Left hindlimb (tissue), 1 donor: ENCODE measurements around the gene CCDC97.

Experiments
- DNase-seq: peaks from one replicate; pipeline ENCODE4 v3.0.0-alpha.2; 2018

Gene CCDC97

GRCh38 chr19:41298348-41298964 is 11.5 kb upstream of the CCDC97 start:
- peak; percentile 93 for DNase-seq

- no peak for DNase-seq
Measured at GRCh38 chr19:41299046-41299754, 10.8 kb upstream of the CCDC97 start.

GRCh38 chr19:41299755-41300089 is 10.2 kb upstream of the CCDC97 start:
- peak; percentile 76 for DNase-seq

- no peak for DNase-seq
Measured at GRCh38 chr19:41300555-41300954, 9.4 kb upstream of the CCDC97 start.

- no peak for DNase-seq
Measured at GRCh38 chr19:41302624-41303351, 7.2 kb upstream of the CCDC97 start.

- DNase-seq: no peak
Measured at GRCh38 chr19:41303954-41304353, 6.0 kb upstream of the CCDC97 start.

- DNase-seq: no peak
Measured at GRCh38 chr19:41304706-41305483, 5.1 kb upstream of the CCDC97 start.

GRCh38 chr19:41305927-41306793 is 3.8 kb upstream of the CCDC97 start:
- DNase-seq: no peak

- no peak for DNase-seq
Measured at GRCh38 chr19:41307090-41307875, 2.7 kb upstream of the CCDC97 start.

GRCh38 chr19:41307954-41308449 is 2.0 kb upstream of the CCDC97 start:
- DNase-seq: no peak

GRCh38 chr19:41308450-41309179 is 1.4 kb upstream of the CCDC97 start:
- DNase-seq: peak; percentile 90

GRCh38 chr19:41309180-41310032 is 566 bp upstream of the CCDC97 start:
- no peak for DNase-seq

- no peak for DNase-seq
Measured at GRCh38 chr19:41311072-41311471, 1.1 kb downstream of the CCDC97 start.

GRCh38 chr19:41311613-41312012 is 1.6 kb downstream of the CCDC97 start:
- no peak for DNase-seq

- no peak for DNase-seq
Measured at GRCh38 chr19:41316306-41316920, 6.4 kb downstream of the CCDC97 start.

GRCh38 chr19:41318696-41319499 is 8.9 kb downstream of the CCDC97 start:
- DNase-seq: no peak

GRCh38 chr19:41319500-41320184 is 9.7 kb downstream of the CCDC97 start:
- no peak for DNase-seq

- no peak for DNase-seq
Measured at GRCh38 chr19:41320185-41320518, 10.2 kb downstream of the CCDC97 start.
